ENCODE measurements around the gene MOV10L1. TPM values are rescaled to one million over a fixed set of nuclear protein-coding genes. Genes with fewer than 3 reads are reported as not detected.

MOV10L1 gene
- total and polyA plus RNA-seq, 2 donors from 2014 or later = 0.38 to 0.62 TPM

- no peak overlapping the region for H3K9ac ChIP-seq (ENCODE audit: low read length in 3 of 3)
- DNase-seq (no peak), FAIRE-seq (no peak)
- no peak overlapping the region for H3K27ac ChIP-seq (ENCODE audit: low read depth in 2 of 2, low read length in 2 of 2)
- H3K36me3 ChIP-seq (ENCODE audit: control insufficient read depth in 2 of 3, insufficient read depth in 3 of 3, low read length in 3 of 3) = peaks cover 8 to 35% (median 12%) of the 10 kb centered on the region in 3 donors
- H3K4me1 ChIP-seq (ENCODE audit: control insufficient read depth in 2 of 3, insufficient read depth in 2 of 3, low read depth in 1 of 3, low read length in 3 of 3) = peaks cover 0 to 9% (median 8%) of the 10 kb centered on the region in 3 donors
- no peak overlapping the region for H3K4me3 ChIP-seq (ENCODE audit: low read length in 3 of 3)
- no peaks in the 10 kb centered on the region for H3K27me3 ChIP-seq (ENCODE audit: control insufficient read depth, insufficient read depth, low read length)
- TF ChIP-seq CTCF (IDR thresholded peaks at IDR 0.05; ENCODE audit: borderline replicate concordance, extremely low read depth, insufficient read depth) = no peak
- H3K9me3 ChIP-seq (ENCODE audit: control insufficient read depth in 2 of 3, insufficient read depth in 1 of 3, low read length in 3 of 3) = no peaks in the 10 kb centered on the region
- intact Hi-C loops (cut with DNase I) = no loop called here
These were observed 118.7 kb downstream of the MOV10L1 start for GRCh38 chr22:50208430-50208938.

- Histone ChIP-seq H3K4me3 (ENCODE audit: low read length in 3 of 3) (no peak overlapping the region), H3K9ac (ENCODE audit: low read length in 3 of 3) (no peak overlapping the region), H3K27ac (ENCODE audit: low read depth in 2 of 2, low read length in 2 of 2) (no peak overlapping the region), H3K27me3 (ENCODE audit: control insufficient read depth, insufficient read depth, low read length) (no peaks in the 10 kb centered on the region), H3K36me3 (ENCODE audit: control insufficient read depth in 2 of 3, insufficient read depth in 3 of 3, low read length in 3 of 3) (peaks cover 8 to 35% (median 10%) of the 10 kb centered on the region in 3 donors), H3K9me3 (ENCODE audit: control insufficient read depth in 2 of 3, insufficient read depth in 1 of 3, low read length in 3 of 3) (no peaks in the 10 kb centered on the region), H3K4me1 (ENCODE audit: control insufficient read depth in 2 of 3, insufficient read depth in 2 of 3, low read depth in 1 of 3, low read length in 3 of 3) (peaks cover 0 to 8% (median 7%) of the 10 kb centered on the region in 3 donors)
- no peak for FAIRE-seq
- intact Hi-C loops (cut with DNase I) = no loop called here
- peak in 2 of 5 donors; percentile 51 to 79 for DNase-seq
- TF ChIP-seq CTCF (IDR thresholded peaks at IDR 0.05; ENCODE audit: borderline replicate concordance, extremely low read depth, insufficient read depth) = no peak
These were observed 119.4 kb downstream of the MOV10L1 start for GRCh38 chr22:50208939-50209892.

GRCh38 chr22:50209893-50210292 is 120.1 kb downstream of the MOV10L1 start:
- Histone ChIP-seq H3K36me3 (ENCODE audit: control insufficient read depth in 2 of 3, insufficient read depth in 3 of 3, low read length in 3 of 3) (peaks cover 8 to 39% (median 12%) of the 10 kb centered on the region in 3 donors), H3K9me3 (ENCODE audit: control insufficient read depth in 2 of 3, insufficient read depth in 1 of 3, low read length in 3 of 3) (no peaks in the 10 kb centered on the region), H3K27ac (ENCODE audit: low read depth in 2 of 2, low read length in 2 of 2) (no peak overlapping the region), H3K4me1 (ENCODE audit: control insufficient read depth in 2 of 3, insufficient read depth in 2 of 3, low read depth in 1 of 3, low read length in 3 of 3) (peaks cover 0 to 8% (median 3%) of the 10 kb centered on the region in 3 donors), H3K27me3 (ENCODE audit: control insufficient read depth, insufficient read depth, low read length) (no peaks in the 10 kb centered on the region), H3K9ac (ENCODE audit: low read length in 3 of 3) (no peak overlapping the region), H3K4me3 (ENCODE audit: low read length in 3 of 3) (no peak overlapping the region)
- FAIRE-seq (no peak), DNase-seq (peak; percentile 54 to 85 (median 67))
- TF ChIP-seq CTCF (IDR thresholded peaks at IDR 0.05; ENCODE audit: borderline replicate concordance, extremely low read depth, insufficient read depth) = peak; percentile 83
- intact Hi-C loops (cut with DNase I) = loop anchor here (5.0 kb wide), 1 partner anchor 63 kb away; no protein-coding TSS in a partner anchor

Measured in kidney (tissue), 14 donors.